Lung (tissue), 12 donors: ENCODE measurements around the gene NFE2L2. TPM values are rescaled to one million over a fixed set of nuclear protein-coding genes. Genes with fewer than 3 reads are reported as not detected.
"Not testable (repeated sequence)": the region's sequence is repeated elsewhere in the genome, so short reads cannot be mapped to it uniquely, and the experiment has no call there.

ENCODE experiments used
- ATAC-seq: fragments of 200-7000 bp; cut with Tn5 transposase; one replicate; pipeline ENCODE4 v1.9.1; 2020; ENCODE audit warnings: moderate number of reproducible peaks; ENCODE audit not compliant: insufficient read depth, low FRiP score
- DNase-seq, 3 donors: peaks; one replicate each; pipeline ENCODE4 v3.0.0-alpha.2; 2013 to 2017
- H3K27ac ChIP-seq, 2 donors: one replicate each; pipeline ENCODE4 v1.5.1; 2013; ENCODE audit warnings: mild to moderate bottlenecking in 2 of 2, moderate library complexity in 2 of 2, control low read depth in 1 of 2, inconsistent platforms in 1 of 2, low read depth in 1 of 2, low read length in 1 of 2
- H3K27me3 ChIP-seq, 3 donors: one replicate each; pipeline ENCODE4 v1.5.1; 2013; ENCODE audit warnings: low read length in 2 of 3; ENCODE audit not compliant: control insufficient read depth in 3 of 3, insufficient read depth in 3 of 3
- H3K36me3 ChIP-seq, 4 donors: one replicate each; pipeline ENCODE4 v1.5.1; 2013; ENCODE audit warnings: low read length in 4 of 4, mild to moderate bottlenecking in 1 of 4, moderate library complexity in 1 of 4; ENCODE audit not compliant: control insufficient read depth in 4 of 4, insufficient read depth in 4 of 4
- H3K4me1 ChIP-seq, 5 donors: one replicate each; pipeline ENCODE4 v1.5.1; 2013; ENCODE audit warnings: low read length in 5 of 5, mild to moderate bottlenecking in 2 of 5, moderate library complexity in 1 of 5; ENCODE audit not compliant: control insufficient read depth in 5 of 5, insufficient read depth in 5 of 5
- H3K4me3 ChIP-seq: one replicate; pipeline ENCODE4 v1.5.1; 2013; ENCODE audit warnings: mild to moderate bottlenecking, control low read depth, moderate library complexity
- H3K9ac ChIP-seq, 2 donors: one replicate each; pipeline ENCODE4 v1.5.1; 2013; ENCODE audit warnings: low read length in 2 of 2, control low read depth in 1 of 2; ENCODE audit not compliant: insufficient read depth in 1 of 2
- H3K9me3 ChIP-seq, 4 donors: one replicate each; pipeline ENCODE4 v1.5.1; 2013; ENCODE audit warnings: low read length in 3 of 4, mild to moderate bottlenecking in 1 of 4, moderate library complexity in 1 of 4; ENCODE audit not compliant: control insufficient read depth in 4 of 4, insufficient read depth in 3 of 4
- CTCF ChIP-seq: IDR thresholded peaks from 2 replicates; pipeline ENCODE4 v1.5.1; 2012; ENCODE audit warnings: mild to moderate bottlenecking; ENCODE audit errors: control extremely low read depth, extremely low read depth
- WGBS, 2 donors: extraction: QIAGEN DNeasy Blood & Tissue Kit; methylation state at CpG; one replicate each; pipeline ENCODE4 v1.1.7; 2013; 5-methylcytosine and 5-hydroxymethylcytosine counted together
- polyA plus RNA-seq, 2 donors: library from polyadenylated mRNA; stranded (reverse); fragments of 200-250 nt; gene quantifications; one replicate each; pipeline ENCODE4 v1.2.1, GENCODE V29; 2013
- total RNA-seq, 2 donors: library from RNA; depleted of rRNA in 1 of 2; stranded (reverse); fragments of >200 nt in 1 of 2; gene quantifications; one replicate each; pipeline ENCODE4 v1.2.1, GENCODE V29; 2014 to 2021
- donor health status: control.
- donor health status: control.
- donor health status: Bipolar disorder and iron deficiency.
- donor health status: healthy.
- donor health status: DM: yes; HTN: yes; CAD: no.

The NFE2L2 gene
- total and polyA plus RNA-seq, 4 donors = 45.5 to 145 (median 80.6) TPM

GRCh38 chr2:177211169-177211568 lies 53.4 kb downstream of the NFE2L2 start:
- Histone ChIP-seq H3K36me3 (peaks cover 3 to 15% (median 9%) of the 10 kb centered on the region in 4 donors), H3K4me1 (peaks cover 3 to 33% (median 6%) of the 10 kb centered on the region in 5 donors), H3K9me3 (no peaks in the 10 kb centered on the region), H3K9ac (peak overlapping the region; percentile 99 to 100), H3K4me3 (no peak overlapping the region), H3K27me3 (no peaks in the 10 kb centered on the region), H3K27ac (peak overlapping the region in 1 of 2 donors; percentile 95)
- TF ChIP-seq CTCF = no peak
- ATAC-seq (no peak), DNase-seq (no peak)
- WGBS, 2 donors = 55% methylated on average over 7 of the region's 7 CpGs

GRCh38 chr2:177207101-177207500 lies 57.4 kb downstream of the NFE2L2 start:
- no peak overlapping the region for H3K27ac ChIP-seq
- ATAC-seq = no peak
- no peaks in the 10 kb centered on the region for H3K27me3 ChIP-seq
- H3K9me3 ChIP-seq = no peaks in the 10 kb centered on the region
- H3K9ac ChIP-seq = no peak overlapping the region
- no peak for TF ChIP-seq CTCF
- H3K4me1 ChIP-seq = peaks cover 0 to 14% (median 6%) of the 10 kb centered on the region in 5 donors
- WGBS, 2 donors = 72 to 79% methylated on average over 2 of the region's 2 CpGs
- H3K4me3 ChIP-seq = no peak overlapping the region
- no peaks in the 10 kb centered on the region for H3K36me3 ChIP-seq
- no peak for DNase-seq

GRCh38 chr2:177204417-177204816 lies 60.1 kb downstream of the NFE2L2 start:
- Histone ChIP-seq H3K36me3 (no peaks in the 10 kb centered on the region), H3K4me3 (no peak overlapping the region), H3K27me3 (no peaks in the 10 kb centered on the region), H3K9ac (no peak overlapping the region), H3K27ac (no peak overlapping the region), H3K9me3 (no peaks in the 10 kb centered on the region), H3K4me1 (no peaks in the 10 kb centered on the region)
- 92 to 96% methylated on average over 3 of the region's 3 CpGs for WGBS, 2 donors
- ATAC-seq (no peak), DNase-seq (no peak)
- TF ChIP-seq CTCF = no peak

GRCh38 chr2:177201919-177202346 lies 62.6 kb downstream of the NFE2L2 start:
- TF ChIP-seq CTCF = no peak
- ATAC-seq (no peak), DNase-seq (no peak)
- no peak overlapping the region for H3K9ac ChIP-seq
- no peaks in the 10 kb centered on the region for H3K36me3 ChIP-seq
- WGBS, 2 donors = 72 to 75% methylated on average over 3 of the region's 3 CpGs
- no peak overlapping the region for H3K4me3 ChIP-seq
- no peaks in the 10 kb centered on the region for H3K4me1 ChIP-seq
- H3K9me3 ChIP-seq = no peaks in the 10 kb centered on the region
- H3K27ac ChIP-seq = no peak overlapping the region
- no peaks in the 10 kb centered on the region for H3K27me3 ChIP-seq

GRCh38 chr2:177200419-177200818 lies 64.1 kb downstream of the NFE2L2 start:
- not testable (repeated sequence) for H3K9ac ChIP-seq, H3K27me3 ChIP-seq, H3K9me3 ChIP-seq, H3K27ac ChIP-seq, H3K36me3 ChIP-seq, DNase-seq, H3K4me3 ChIP-seq, H3K4me1 ChIP-seq, ATAC-seq
- WGBS, 2 donors = 94 to 97% methylated on average over 7 of the region's 7 CpGs
